Measurements from ENCODE around the gene ISG15. TPM values are rescaled to one million over a fixed set of nuclear protein-coding genes. Genes with fewer than 3 reads are reported as not detected.
"Not testable (repeated sequence)": the region's sequence is repeated elsewhere in the genome, so short reads cannot be mapped to it uniquely, and the experiment has no call there.

Gene ISG15
- total RNA-seq, 2 experiments from 2014 or later: 94.5 to 102 TPM

GRCh38 chr1:991895-992294 is 21.4 kb upstream of the ISG15 start:
- ATAC-seq (no peak), DNase-seq (no peak)
- Mint-ChIP-seq H3K36me3 (ENCODE audit: low read depth) (no peaks in the 10 kb centered on the region), H3K9me3 (peaks cover 4% of the 10 kb centered on the region), H3K27me3 (peaks cover 31% of the 10 kb centered on the region), H3K27ac (peak overlapping the region; percentile 42), H3K4me3 (no peak overlapping the region), H3K4me1 (ENCODE audit: low read depth) (peaks cover 20% of the 10 kb centered on the region)
- no peak for TF ChIP-seq CTCF (IDR thresholded peaks at IDR 0.05)
- intact Hi-C loops (cut with micrococcal nuclease): no loop called here
- POLR2A ChIA-PET: interaction anchor here (0.9 to 2.1 kb wide), 3 partner anchors 11 to 73 kb away, joined by 3 to 6 read pairs (median 4); partner anchors contain the start of gene NOC2L
- CTCF ChIA-PET: interaction anchor here (3.9 to 4.2 kb wide), 2 partner anchors 8 to 11 kb away, joined by 29 to 37 read pairs; no protein-coding TSS in a partner anchor

GRCh38 chr1:992362-992761 is 20.9 kb upstream of the ISG15 start:
- Mint-ChIP-seq H3K27me3 (peaks cover 36% of the 10 kb centered on the region), H3K27ac (peak overlapping the region; percentile 42), H3K36me3 (ENCODE audit: low read depth) (no peaks in the 10 kb centered on the region), H3K4me1 (ENCODE audit: low read depth) (peaks cover 22% of the 10 kb centered on the region), H3K9me3 (peaks cover 4% of the 10 kb centered on the region), H3K4me3 (no peak overlapping the region)
- CTCF ChIA-PET: interaction anchor here (1.0 to 4.2 kb wide), 5 partner anchors 9 to 71 kb away, joined by 3 to 37 read pairs (median 7); partner anchors contain the start of gene ISG15
- intact Hi-C loops (cut with micrococcal nuclease): no loop called here
- no peak for TF ChIP-seq CTCF (IDR thresholded peaks at IDR 0.05)
- POLR2A ChIA-PET: interaction anchor here (0.9 to 2.1 kb wide), 3 partner anchors 12 to 72 kb away, joined by 3 to 6 read pairs (median 4); partner anchors contain the start of gene NOC2L
- DNase-seq: no peak
- ATAC-seq: peak; percentile 48

- Mint-ChIP-seq H3K27me3 (peaks cover 39% of the 10 kb centered on the region), H3K36me3 (ENCODE audit: low read depth) (no peaks in the 10 kb centered on the region), H3K9me3 (peaks cover 4% of the 10 kb centered on the region), H3K4me3 (no peak overlapping the region), H3K4me1 (ENCODE audit: low read depth) (peaks cover 22% of the 10 kb centered on the region), H3K27ac (no peak overlapping the region)
- intact Hi-C loops (cut with micrococcal nuclease): no loop called here
- DNase-seq (no peak), ATAC-seq (no peak)
- TF ChIP-seq CTCF (IDR thresholded peaks at IDR 0.05): no peak
- CTCF ChIA-PET: interaction anchor here (1.0 to 4.2 kb wide), 7 partner anchors 9 to 129 kb away, joined by 3 to 37 read pairs (median 4); partner anchors contain the start of gene ISG15
- POLR2A ChIA-PET: interaction anchor here (2.1 kb wide), 1 partner anchor 34 kb away, joined by 6 read pairs; the partner anchor contains the start of gene NOC2L
Observed at GRCh38 chr1:993379-993995, 19.8 kb upstream of the ISG15 start.

- POLR2A ChIA-PET: interaction anchor here (0.6 to 0.7 kb wide), 2 partner anchors 63 to 765 kb away, joined by 3 read pairs; no protein-coding TSS in a partner anchor
Observed at GRCh38 chr1:994546-994945, 18.8 kb upstream of the ISG15 start.

GRCh38 chr1:995665-996633 is 17.3 kb upstream of the ISG15 start:
- ChIA-PET CTCF (interaction anchor here (4.2 kb wide), 1 partner anchor 12 kb away, joined by 37 read pairs; no protein-coding TSS in a partner anchor), POLR2A (interaction anchor here (0.7 to 1.4 kb wide), 3 partner anchors 10 to 13 kb away, joined by 3 to 4 read pairs (median 3); no protein-coding TSS in a partner anchor)
- Mint-ChIP-seq H3K4me3 (no peak overlapping the region), H3K4me1 (ENCODE audit: low read depth) (peaks cover 26% of the 10 kb centered on the region), H3K9me3 (peaks cover 4% of the 10 kb centered on the region), H3K27ac (no peak overlapping the region), H3K27me3 (peaks cover 28% of the 10 kb centered on the region), H3K36me3 (ENCODE audit: low read depth) (peaks cover 2% of the 10 kb centered on the region)
- intact Hi-C loops (cut with micrococcal nuclease): no loop called here
- no peak for ATAC-seq
- no peak for TF ChIP-seq CTCF (IDR thresholded peaks at IDR 0.05)
- DNase-seq: no peak

More at GRCh38 chr1:994546-994945, 18.8 kb upstream of the ISG15 start:
- H3K27ac Mint-ChIP-seq; H3K36me3 Mint-ChIP-seq (ENCODE audit: low read depth); intact Hi-C loops (cut with micrococcal nuclease); H3K4me3 Mint-ChIP-seq; H3K9me3 Mint-ChIP-seq; DNase-seq; ATAC-seq: not testable (repeated sequence)
- Mint-ChIP-seq H3K27me3 (peaks cover 32% of the 10 kb centered on the region), H3K4me1 (ENCODE audit: low read depth) (peaks cover 22% of the 10 kb centered on the region)
- CTCF ChIA-PET: interaction anchor here (1.2 to 4.2 kb wide), 5 partner anchors 8 to 128 kb away, joined by 3 to 37 read pairs (median 7); no protein-coding TSS in a partner anchor
